H1 (cell line): ENCODE data around the gene UGT1A1. TPM values are rescaled to one million over a fixed set of nuclear protein-coding genes. Genes with fewer than 3 reads are reported as not detected.

Experiments used
- ATF3 ChIP-seq: IDR thresholded peaks from 2 replicates; pipeline ENCODE4 v1.6.1; 2011; ENCODE audit warnings: low read depth, mild to moderate bottlenecking, low read length; ENCODE audit not compliant: insufficient read depth
- BACH1 ChIP-seq: IDR thresholded peaks from 2 replicates; pipeline ENCODE4 v1.6.1; 2012; ENCODE audit warnings: low read length, improper control_type of control experiment
- polyA plus RNA-seq, 7 experiments: library from polyadenylated mRNA; depleted of rRNA in 3 of 7; stranded (reverse) in 5 of 7; unstranded in 2 of 7; fragments of >200 nt in 5 of 7; fragments of 200-250 nt in 2 of 7; gene quantifications; 1 replicate in 5 of 7; 2 replicates in 1 of 7; 4 replicates in 1 of 7; pipeline versions ENCODE4 v1.2.1 to v1.2.3, GENCODE V29; 2011 to 2013; ENCODE audit warnings: missing spikeins in 2 of 7, mixed read lengths in 2 of 7
- total RNA-seq: library from RNA; stranded (reverse); fragmentation: NEBNext Ultra II Directional; extraction: Animal tissue kit (Norgen Biotek cat#: 25700); gene quantifications from 2 replicates; pipeline ENCODE4 v1.2.1, GENCODE V29; 2021

UGT1A1 gene
- total and polyA plus RNA-seq, 2 of the 8 experiments (the other 6 are each of a cell fraction or from before 2014, with no cell fraction given): not detected

DNA sequence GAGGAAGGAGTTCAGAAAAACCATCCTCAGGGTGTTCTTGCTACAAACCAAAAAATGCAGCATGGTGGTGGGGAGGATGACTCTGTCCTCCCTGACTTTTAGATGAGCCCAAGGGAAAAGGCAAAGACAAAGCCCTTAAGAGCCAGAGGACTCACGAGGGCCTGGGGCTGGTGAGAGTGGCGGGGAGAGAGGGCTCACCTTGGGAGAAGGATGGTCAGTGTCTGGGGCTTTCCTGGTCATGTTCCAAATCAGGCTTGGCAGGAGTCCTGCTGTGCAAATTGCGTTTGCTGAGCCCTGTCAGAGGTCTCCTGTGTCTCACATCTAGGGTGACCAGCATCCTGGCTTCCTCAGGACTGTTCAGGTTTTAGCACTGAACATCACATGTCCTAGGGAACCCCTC is 4.7 kb downstream of the UGT1A1 start (continued):
- no peak for TF ChIP-seq ATF3
- no peak for TF ChIP-seq BACH1
